ENCODE data around the gene WDR82.

DNA sequence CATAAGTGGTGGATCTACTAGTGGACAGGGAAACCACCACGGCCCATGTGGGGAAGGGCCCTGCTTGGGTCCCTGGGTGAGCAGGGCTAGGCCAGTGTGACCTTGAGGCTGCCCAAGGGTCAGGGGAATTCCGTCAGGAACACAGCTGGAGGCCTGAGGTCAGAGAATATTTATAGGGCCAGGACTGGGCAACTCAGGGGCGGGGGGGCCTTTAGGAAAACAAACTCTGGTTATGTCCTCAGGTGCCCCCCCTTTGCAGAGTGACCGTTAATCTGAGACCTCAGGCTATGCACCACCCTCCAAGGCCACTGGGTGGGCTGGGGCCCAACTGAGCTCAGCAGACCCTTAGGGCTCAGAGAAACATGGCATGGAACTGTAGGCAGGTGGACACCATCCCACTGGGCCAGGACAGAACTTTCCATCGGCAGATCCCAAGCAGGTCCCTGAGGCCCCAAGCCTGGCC, 42.0 kb downstream of the WDR82 start:
- TF ChIP-seq POLR2A (IDR thresholded peaks at IDR 0.05; ENCODE audit: low read depth, low read length) (no peak), TAF1 (IDR thresholded peaks at IDR 0.05; ENCODE audit: borderline replicate concordance, low read depth, low read length) (no peak), POLR2AphosphoS5 (IDR thresholded peaks at IDR 0.05; ENCODE audit: low read depth, low read length) (no peak)

Measured in GM12892 (cell line).